HG03060 (cell line): ENCODE results near the gene CDHR3.
"Not testable (repeated sequence)": the region's sequence is repeated elsewhere in the genome, so short reads cannot be mapped to it uniquely, and the experiment has no call there.

ENCODE experiments used
- ATAC-seq: cut with Tn5 transposase; IDR thresholded peaks from one replicate; pipeline ENCODE4 v1.9.1; 2021; ENCODE audit warnings: low read depth, moderate number of reproducible peaks; ENCODE audit not compliant: unreplicated experiment

CDHR3 gene

GRCh38 chr7:105962353-105962752, 711 bp upstream of the CDHR3 start:
- ATAC-seq: no peak

- ATAC-seq: no peak
Observed at GRCh38 chr7:105971845-105972244, 8.8 kb downstream of the CDHR3 start.

DNA sequence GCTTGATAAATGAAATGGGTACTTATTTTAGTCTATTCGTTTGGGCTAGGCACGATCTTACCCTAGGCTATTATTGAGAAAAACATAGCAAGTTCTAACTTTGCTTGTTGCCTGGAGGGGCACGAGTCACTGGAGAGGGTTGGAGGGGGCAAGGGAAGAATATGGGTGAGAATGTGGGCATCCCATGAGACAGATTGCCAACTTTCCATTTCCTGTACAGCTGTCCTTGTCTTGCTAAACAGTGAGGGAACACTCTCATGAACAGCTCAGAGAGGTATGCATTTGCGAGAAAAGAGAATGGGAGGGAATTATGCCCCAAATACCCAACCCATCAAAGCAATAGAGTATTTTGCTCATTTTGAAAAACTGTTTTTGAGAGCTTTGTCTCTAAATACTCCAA, 9.2 kb downstream of the CDHR3 start:
- ATAC-seq: no peak

DNA sequence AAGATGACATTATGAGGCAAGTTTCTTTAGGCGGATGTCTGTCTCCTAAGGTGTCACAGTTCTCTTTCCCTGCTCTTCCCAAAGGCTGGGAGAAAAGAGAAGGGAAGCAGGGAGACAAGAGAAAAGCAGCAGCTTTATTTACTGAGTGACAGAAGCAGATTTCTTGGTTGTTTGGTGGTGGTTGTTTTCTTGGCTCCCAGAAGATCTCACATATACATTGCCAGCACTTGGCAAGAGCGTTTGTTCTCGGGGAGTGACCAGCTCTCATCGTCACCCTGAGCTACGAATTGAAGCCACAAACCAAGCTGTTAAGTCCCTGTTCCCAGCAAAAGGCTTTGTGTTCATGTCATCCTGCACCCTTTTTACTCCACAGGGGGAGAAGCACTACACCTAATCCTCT, 11.4 kb downstream of the CDHR3 start:
- no peak for ATAC-seq

- ATAC-seq: no peak
Observed at GRCh38 chr7:105975770-105976417, 12.8 kb downstream of the CDHR3 start.

DNA sequence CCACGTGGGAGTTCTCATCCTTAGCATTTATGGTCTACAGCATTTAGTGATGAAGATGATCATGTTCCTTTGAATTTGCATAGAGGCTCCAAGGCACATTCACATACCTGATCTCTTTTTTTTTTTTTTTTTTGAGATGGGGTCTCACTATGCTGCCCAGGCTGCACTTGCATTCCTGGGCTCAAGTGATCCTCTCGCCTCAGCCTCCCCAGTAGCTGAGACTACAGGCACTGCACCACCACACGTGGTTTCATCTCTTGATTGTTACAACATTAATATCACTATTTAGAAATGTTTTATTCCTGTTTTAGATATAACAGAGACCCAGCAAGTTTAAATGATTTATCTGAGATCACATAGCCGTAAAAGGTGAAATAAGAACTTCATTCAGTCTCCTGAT, 13.8 kb downstream of the CDHR3 start:
- no peak for ATAC-seq

GRCh38 chr7:105978035-105978434, 15.0 kb downstream of the CDHR3 start:
- ATAC-seq: no peak

DNA sequence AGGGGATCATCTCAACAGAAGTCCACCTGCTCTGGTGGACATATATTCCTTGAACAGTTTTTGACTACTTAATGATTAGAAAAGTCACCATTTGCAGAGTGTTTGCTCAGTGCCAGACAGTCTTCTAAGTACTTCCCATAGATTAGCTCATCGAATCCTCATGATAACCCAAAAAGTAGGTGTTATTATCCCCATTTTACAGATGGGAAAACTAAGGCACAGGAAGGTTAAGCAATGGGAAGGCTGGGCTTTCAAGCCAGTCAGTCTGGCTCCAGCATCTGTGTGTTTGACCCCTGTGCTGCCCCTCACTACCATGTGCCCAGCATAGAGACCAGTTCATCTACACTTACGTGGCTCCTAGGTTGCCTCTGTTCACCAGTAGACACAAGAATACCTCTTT, 15.9 kb downstream of the CDHR3 start:
- ATAC-seq: no peak

- no peak for ATAC-seq
Observed at GRCh38 chr7:105979405-105979804, 16.3 kb downstream of the CDHR3 start.

GRCh38 chr7:105980645-105981396, 17.8 kb downstream of the CDHR3 start:
- no peak for ATAC-seq

DNA sequence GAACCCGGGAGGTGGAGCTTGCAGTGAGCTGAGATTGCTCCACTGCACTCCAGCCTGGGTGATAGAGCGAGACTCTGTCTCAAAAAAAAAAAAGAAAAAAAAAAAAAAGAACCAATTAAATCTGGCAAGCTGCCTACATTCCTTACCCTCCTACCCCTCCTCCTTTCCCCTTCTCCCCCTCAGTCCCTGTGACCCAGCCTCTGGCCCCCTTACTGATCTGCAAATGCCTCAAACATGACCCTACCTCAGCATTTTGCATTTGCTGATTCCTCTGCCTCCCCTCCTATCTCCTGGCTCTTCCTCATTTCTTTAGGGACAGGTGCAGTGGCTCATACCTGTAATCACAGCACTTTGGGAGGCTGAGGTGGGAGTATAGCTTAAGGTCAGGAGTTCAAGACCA, 19.3 kb downstream of the CDHR3 start:
- ATAC-seq: no peak

- ATAC-seq: not testable (repeated sequence)
Observed at GRCh38 chr7:105984808-105985207, 21.7 kb downstream of the CDHR3 start.

DNA sequence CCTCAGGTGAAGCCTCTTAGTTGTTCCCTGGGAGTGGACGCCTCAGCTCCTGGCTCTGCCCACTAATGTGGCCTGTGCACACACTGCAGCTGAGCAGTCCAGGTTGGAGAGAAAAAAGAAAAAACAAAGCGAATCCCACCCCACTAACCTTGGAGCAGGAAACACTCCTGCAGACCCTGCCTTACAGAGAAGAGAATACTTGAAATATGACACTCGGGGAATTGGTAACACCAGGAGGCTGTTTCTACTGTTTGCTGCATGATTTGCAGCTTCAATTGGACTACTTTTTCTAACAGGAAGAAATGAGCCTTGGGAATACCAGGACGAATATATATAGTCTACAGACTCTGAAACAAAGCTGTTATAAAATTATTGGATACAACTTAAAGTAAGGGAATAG, 22.2 kb downstream of the CDHR3 start:
- no peak for ATAC-seq

DNA sequence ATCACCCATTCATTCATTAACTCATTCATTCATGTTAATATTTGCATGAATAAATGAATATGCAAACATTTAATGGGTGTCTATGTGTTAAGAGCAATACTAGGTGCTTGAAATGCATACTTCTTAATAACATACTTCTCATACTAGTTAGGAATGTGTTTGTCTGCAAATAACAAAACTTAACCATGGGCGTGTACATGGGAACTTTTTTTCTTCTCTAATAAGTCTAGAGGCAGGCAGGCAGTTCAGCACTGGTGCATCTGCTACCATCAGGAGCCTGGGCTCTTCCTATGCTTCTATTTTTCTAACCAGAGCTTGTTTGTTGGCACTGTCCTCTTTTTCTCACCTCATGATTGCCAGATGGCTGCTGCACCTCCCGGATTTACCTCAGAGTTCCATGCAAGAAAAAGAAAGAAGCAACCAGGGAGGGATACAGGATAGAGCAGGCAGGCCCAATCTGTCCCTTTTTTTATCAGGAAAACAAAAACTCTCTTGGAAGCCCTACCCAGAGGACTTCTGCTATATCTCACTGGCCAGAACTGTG, 22.7 kb downstream of the CDHR3 start:
- ATAC-seq: no peak

DNA sequence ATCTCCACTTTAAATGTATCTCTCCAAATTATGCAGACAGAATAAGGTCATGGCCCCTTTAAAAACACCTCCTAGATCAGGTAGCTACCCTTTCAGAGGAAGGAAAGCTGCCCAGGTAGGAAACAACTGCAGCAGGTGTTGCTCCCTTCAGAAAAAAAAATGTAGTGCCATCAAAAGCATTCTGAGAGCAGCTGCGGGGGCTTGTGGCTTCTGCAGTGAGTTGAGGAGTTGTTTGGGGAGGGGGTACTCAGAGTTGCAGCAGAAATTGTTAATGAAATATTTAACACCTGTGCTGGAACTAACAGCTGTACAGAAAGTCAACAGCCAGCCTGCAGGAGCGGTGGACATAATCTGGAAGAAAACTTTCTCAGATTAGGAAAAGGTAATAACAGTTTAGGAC, 24.0 kb downstream of the CDHR3 start:
- no peak for ATAC-seq

DNA sequence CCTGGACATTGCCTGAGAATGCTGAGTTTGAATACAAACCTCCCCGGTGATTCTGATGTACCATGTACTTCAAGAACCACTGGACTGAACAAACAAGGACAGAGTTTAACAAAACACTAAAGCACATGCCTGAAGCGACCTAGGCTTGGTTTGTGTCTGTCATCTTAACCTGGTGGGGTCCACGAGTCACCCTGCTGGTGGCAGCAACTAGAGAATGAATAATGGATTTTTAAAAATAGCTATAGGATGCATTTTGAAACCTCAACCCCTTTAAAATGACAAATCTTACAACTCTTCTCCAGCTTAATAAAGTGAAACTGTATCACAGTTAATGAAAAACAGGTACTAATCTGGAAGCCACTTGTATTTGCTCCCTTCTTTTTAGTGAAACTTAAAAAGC, 25.2 kb downstream of the CDHR3 start:
- ATAC-seq: no peak

GRCh38 chr7:105989191-105989590, 26.1 kb downstream of the CDHR3 start:
- no peak for ATAC-seq

GRCh38 chr7:105989686-105990085, 26.6 kb downstream of the CDHR3 start:
- no peak for ATAC-seq

- ATAC-seq: no peak
Observed at GRCh38 chr7:105990141-105990540, 27.1 kb downstream of the CDHR3 start.

- no peak for ATAC-seq
Observed at GRCh38 chr7:105990727-105991453, 27.8 kb downstream of the CDHR3 start.

GRCh38 chr7:105992905-105993304, 29.8 kb downstream of the CDHR3 start:
- no peak for ATAC-seq
